OCI-LY1 (cell line): Measurements from ENCODE around the gene SUPT3H.

Experiments
- EZH2 ChIP-seq: fragments of 200-600 bp; sonication (generic), shearing (Covaris generic); IDR thresholded peaks from 2 replicates; pipeline ENCODE4 v1.8.0; 2017; ENCODE audit warnings: borderline replicate concordance, mixed run types, mild to moderate bottlenecking, antibody characterized with exemption, low read length, moderate library complexity, mixed read lengths
- TF ChIP-seq, protein P1 (sequence below): fragments of 200-600 bp; sonication (generic), shearing (Covaris generic); IDR thresholded peaks from 2 replicates; pipeline ENCODE4 v1.5.1; 2017; ENCODE audit warnings: mild to moderate bottlenecking, antibody characterized with exemption, low read length, moderate library complexity, mixed read lengths

- TF ChIP-seq, protein P1, sequence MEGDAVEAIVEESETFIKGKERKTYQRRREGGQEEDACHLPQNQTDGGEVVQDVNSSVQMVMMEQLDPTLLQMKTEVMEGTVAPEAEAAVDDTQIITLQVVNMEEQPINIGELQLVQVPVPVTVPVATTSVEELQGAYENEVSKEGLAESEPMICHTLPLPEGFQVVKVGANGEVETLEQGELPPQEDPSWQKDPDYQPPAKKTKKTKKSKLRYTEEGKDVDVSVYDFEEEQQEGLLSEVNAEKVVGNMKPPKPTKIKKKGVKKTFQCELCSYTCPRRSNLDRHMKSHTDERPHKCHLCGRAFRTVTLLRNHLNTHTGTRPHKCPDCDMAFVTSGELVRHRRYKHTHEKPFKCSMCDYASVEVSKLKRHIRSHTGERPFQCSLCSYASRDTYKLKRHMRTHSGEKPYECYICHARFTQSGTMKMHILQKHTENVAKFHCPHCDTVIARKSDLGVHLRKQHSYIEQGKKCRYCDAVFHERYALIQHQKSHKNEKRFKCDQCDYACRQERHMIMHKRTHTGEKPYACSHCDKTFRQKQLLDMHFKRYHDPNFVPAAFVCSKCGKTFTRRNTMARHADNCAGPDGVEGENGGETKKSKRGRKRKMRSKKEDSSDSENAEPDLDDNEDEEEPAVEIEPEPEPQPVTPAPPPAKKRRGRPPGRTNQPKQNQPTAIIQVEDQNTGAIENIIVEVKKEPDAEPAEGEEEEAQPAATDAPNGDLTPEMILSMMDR, result no peak
- no peak for TF ChIP-seq EZH2
These were observed 223.1 kb downstream of the SUPT3H start for GRCh38 chr6:45154679-45155078.
